ENCODE results near the gene IGF2R. TPM values are rescaled to one million over a fixed set of nuclear protein-coding genes. Genes with fewer than 3 reads are reported as not detected.
"Not testable (repeated sequence)": the region's sequence is repeated elsewhere in the genome, so short reads cannot be mapped to it uniquely, and the experiment has no call there.

Gene IGF2R
- total RNA-seq, 1 experiment from 2014 or later: 112 TPM

- Histone ChIP-seq H3K27ac (no peak overlapping the region), H3K9me3 (replicated peaks) (peaks cover 3% of the 10 kb centered on the region; the same call in 1 of the 2 replicates), H3K4me1 (no peaks in the 10 kb centered on the region), H3K36me3 (peaks cover 4% of the 10 kb centered on the region; the same call in 1 of the 2 replicates), H3K4me3 (no peak overlapping the region), H3K27me3 (no peaks in the 10 kb centered on the region)
- DNase-seq: no peak
These were observed 16.5 kb downstream of the IGF2R start for GRCh38 chr6:159985296-159985945.

DNA sequence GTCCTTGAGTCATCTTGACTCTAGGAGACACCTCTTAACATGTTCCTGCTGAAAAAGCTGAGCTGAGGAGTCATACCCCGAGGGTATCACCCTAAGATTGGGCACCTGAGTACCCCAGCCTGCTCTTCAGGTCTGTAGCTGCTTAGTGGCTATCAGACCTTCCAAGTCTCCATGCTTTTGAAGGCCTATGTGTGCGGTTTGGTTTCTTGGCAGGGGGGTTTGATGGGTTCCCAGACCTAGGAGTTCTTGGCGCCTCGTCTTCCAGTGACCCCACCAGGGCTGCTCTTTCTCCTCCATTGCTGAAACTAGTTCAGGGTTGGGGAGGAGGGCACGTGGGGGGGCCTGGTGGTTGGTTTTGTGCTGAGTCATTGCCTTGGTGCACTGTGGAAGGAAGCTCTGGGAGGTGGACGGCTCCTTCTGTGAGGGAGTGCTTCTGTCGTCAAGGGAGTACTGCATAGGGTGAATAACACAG, 20.1 kb downstream of the IGF2R start:
- DNase-seq: no peak
- H3K27ac ChIP-seq: no peak overlapping the region
- peaks cover 32% of the 10 kb centered on the region for H3K36me3 ChIP-seq
- peaks cover 3% of the 10 kb centered on the region; the same call in 1 of the 2 replicates for H3K9me3 ChIP-seq (replicated peaks)
- no peaks in the 10 kb centered on the region for H3K27me3 ChIP-seq
- no peaks in the 10 kb centered on the region for H3K4me1 ChIP-seq
- H3K4me3 ChIP-seq: no peak overlapping the region

DNA sequence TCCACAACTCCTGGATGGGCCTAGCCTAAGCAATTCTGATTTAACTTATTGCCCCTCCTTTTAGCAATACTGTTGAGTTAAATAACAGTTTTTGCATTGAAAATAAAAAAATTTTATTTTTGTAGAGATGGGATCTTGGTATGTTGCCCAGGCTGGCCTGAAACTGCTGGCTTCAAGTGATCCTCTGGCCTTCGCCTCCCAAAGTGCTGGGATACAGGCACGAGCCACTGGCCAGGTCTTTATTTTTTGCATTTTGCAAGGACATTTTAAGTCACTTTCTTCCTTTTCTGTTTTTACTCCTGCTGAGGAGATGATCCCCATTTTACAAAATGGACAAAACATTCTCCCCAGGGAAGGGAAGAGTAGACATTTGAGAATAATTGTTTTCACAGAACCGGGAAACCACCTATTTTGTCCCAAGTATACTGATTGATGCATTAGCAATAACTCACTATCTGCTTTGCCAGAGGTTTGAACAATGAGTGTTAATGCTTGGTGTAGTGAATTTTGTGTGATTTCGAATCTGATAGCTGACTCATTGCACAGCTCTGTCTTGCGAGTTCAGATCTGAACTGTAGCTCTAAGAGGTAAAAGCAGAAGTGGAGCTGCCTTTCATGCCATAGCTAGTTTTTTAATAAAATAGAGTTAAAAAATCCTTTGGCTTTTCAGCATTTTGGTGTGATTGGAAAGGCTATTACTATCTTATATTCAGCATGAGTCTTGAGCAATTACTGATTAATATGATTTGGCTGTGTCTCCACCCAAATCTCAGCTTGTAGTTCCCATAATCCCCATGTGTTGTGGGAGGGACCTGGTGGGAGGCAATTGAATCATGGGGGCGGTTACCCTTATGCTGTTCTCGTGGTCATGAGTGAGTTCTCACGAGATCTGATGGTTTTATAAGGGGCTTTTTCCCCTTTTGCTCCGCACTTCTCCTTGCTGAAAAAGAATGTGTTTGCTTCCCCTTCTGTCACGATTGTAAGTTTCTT, 20.9 kb downstream of the IGF2R start:
- Histone ChIP-seq H3K36me3 (peaks cover 38% of the 10 kb centered on the region), H3K27ac (no peak overlapping the region)

DNA sequence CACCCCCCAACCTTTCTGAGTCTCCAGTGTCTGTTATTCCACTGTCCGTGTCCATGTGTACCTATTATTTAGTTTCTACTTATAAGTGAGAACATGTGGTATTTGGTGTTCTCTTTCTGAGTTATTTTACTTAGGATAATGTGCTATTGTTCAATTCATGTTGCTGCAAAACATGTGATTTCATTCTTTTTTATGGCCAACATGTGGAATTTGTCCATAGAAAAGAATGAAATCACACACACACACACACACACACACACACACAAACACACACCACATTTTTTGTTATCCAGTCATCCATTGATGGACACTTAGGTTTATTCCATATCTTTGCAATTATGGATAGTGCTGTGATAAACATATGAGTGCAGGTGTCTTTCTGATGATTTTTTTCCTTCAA, 23.5 kb downstream of the IGF2R start:
- no peak overlapping the region for H3K27ac ChIP-seq
- no peaks in the 10 kb centered on the region for H3K27me3 ChIP-seq
- H3K4me1 ChIP-seq: no peaks in the 10 kb centered on the region
- no peak overlapping the region for H3K4me3 ChIP-seq
- peaks cover 3% of the 10 kb centered on the region for H3K9me3 ChIP-seq (replicated peaks)
- DNase-seq: no peak
- peaks cover 48% of the 10 kb centered on the region for H3K36me3 ChIP-seq

More for the DNA sequence above, 20.9 kb downstream of the IGF2R start:
- H3K4me1 ChIP-seq: no peaks in the 10 kb centered on the region
- DNase-seq: no peak
- H3K9me3 ChIP-seq (replicated peaks): peaks cover 3% of the 10 kb centered on the region
- H3K4me3 ChIP-seq: no peak overlapping the region
- H3K27me3 ChIP-seq: no peaks in the 10 kb centered on the region

GRCh38 chr6:159995405-159995804, 26.5 kb downstream of the IGF2R start:
- Histone ChIP-seq H3K27me3 (no peaks in the 10 kb centered on the region), H3K4me1 (no peaks in the 10 kb centered on the region), H3K36me3 (peaks cover 74% of the 10 kb centered on the region), H3K4me3 (no peak overlapping the region), H3K9me3 (replicated peaks) (peaks cover 4% of the 10 kb centered on the region), H3K27ac (no peak overlapping the region)
- DNase-seq: no peak

- Histone ChIP-seq H3K4me1 (no peaks in the 10 kb centered on the region), H3K9me3 (replicated peaks) (peaks cover 4% of the 10 kb centered on the region), H3K27me3 (no peaks in the 10 kb centered on the region), H3K36me3 (peaks cover 71% of the 10 kb centered on the region), H3K27ac (no peak overlapping the region), H3K4me3 (no peak overlapping the region)
- no peak for DNase-seq
These were observed 27.3 kb downstream of the IGF2R start for GRCh38 chr6:159996087-159996622.

DNA sequence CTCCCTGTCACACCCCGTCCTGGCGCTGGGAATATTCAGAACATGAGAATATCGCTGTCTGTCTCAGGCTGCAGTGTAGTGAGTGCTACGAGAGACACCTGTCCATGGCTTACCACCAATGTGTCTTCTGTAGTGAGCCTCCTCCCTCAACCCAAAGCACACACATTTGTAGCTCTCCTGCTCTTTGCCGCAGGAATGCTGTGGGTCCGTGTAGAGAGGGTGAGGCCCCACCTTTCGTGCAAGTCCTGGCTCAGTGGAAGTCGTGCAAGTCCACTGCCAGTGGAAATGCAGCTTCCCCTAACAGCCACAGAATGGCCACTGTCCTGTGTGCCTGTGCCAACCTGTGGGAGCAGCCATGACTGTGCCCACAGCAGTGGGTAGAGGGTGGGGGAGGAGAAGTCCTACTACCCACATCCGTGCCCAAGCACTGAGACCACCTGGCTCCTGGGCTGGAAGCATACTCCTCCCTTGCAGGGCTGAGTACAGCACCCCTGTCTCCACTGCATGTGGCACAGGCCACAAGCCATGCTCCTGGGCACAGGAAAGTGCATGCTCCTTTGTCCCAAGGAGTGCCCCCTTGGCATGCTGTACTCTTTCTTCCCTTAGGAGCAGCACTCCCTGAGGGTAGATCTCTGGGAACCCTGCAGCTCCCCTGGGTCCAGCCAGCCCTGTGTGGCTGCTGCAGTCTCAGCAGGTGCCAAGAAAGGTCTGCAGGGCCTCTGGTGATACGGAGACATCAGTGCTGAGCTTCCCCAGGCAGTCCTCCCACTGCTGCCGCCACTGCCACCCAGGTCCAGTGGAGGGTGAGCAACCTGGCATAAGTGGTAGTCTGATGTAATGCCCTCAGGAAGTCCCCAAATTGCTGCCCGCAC, 28.0 kb downstream of the IGF2R start:
- Histone ChIP-seq H3K9me3 (replicated peaks) (peaks cover 4% of the 10 kb centered on the region), H3K36me3 (peaks cover 70% of the 10 kb centered on the region), H3K27me3 (no peaks in the 10 kb centered on the region), H3K27ac (no peak overlapping the region), H3K4me3 (no peak overlapping the region), H3K4me1 (no peaks in the 10 kb centered on the region)
- no peak for DNase-seq

DNA sequence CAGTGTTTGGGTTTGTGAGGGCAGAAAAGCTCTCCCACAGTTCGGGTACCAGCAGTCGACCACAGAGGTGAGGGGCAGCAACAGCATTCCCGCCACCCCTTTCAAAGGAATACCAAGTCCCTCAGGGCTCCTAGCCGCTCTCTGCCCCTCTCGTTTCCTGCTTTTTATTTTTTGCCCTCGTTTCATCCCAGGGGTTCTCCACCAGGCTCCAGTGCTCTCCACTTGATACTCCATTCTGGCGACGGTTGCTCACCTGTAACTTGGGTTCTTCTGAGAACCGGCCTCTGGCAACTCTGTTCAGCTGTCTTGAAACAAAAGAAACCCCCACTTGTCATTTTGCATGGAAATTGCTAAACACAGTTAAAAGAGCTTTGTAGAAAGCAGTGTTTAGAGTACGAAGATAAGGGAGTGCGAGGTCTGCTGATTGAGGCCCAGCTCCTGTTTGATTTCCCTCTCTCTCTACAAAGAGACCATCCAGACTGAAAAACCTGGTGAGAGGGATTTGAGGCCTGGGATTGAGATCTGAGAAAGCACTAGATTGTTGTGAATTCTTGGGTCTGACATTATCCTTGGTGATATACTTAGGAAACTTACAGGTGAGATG, 28.7 kb downstream of the IGF2R start:
- Histone ChIP-seq H3K36me3 (peaks cover 63% of the 10 kb centered on the region), H3K9me3 (replicated peaks) (peaks cover 4% of the 10 kb centered on the region), H3K4me1 (no peaks in the 10 kb centered on the region), H3K4me3 (no peak overlapping the region), H3K27me3 (no peaks in the 10 kb centered on the region), H3K27ac (no peak overlapping the region)
- no peak for DNase-seq

DNA sequence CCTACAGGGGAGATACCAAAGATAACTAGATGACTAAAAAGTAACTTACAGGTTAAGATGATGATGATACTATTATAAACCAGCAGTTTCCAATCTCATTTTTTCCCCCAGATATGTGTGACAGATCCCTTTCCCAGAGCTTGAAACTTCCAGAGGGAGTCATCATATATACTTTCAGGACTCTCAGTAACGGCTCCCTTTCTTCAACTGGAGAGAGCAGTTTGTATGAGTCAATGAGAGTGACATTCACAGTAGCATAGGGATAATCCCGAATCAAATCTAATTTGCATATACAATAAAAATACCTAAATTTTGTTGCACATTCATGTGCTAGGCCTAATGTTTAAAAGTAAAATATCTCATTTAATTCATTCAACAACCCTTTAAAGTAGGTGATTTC, 29.7 kb downstream of the IGF2R start:
- H3K4me3 ChIP-seq: no peak overlapping the region
- H3K36me3 ChIP-seq: peaks cover 62% of the 10 kb centered on the region
- no peak overlapping the region for H3K27ac ChIP-seq
- no peak for DNase-seq
- H3K4me1 ChIP-seq: no peaks in the 10 kb centered on the region
- H3K9me3 ChIP-seq (replicated peaks): peaks cover 4% of the 10 kb centered on the region
- H3K27me3 ChIP-seq: no peaks in the 10 kb centered on the region

GRCh38 chr6:159999240-159999671, 30.4 kb downstream of the IGF2R start:
- DNase-seq: no peak
- Histone ChIP-seq H3K27me3 (no peaks in the 10 kb centered on the region), H3K4me1 (no peaks in the 10 kb centered on the region), H3K36me3 (peaks cover 58% of the 10 kb centered on the region), H3K27ac (no peak overlapping the region), H3K9me3 (replicated peaks) (peaks cover 4% of the 10 kb centered on the region), H3K4me3 (no peak overlapping the region)

DNA sequence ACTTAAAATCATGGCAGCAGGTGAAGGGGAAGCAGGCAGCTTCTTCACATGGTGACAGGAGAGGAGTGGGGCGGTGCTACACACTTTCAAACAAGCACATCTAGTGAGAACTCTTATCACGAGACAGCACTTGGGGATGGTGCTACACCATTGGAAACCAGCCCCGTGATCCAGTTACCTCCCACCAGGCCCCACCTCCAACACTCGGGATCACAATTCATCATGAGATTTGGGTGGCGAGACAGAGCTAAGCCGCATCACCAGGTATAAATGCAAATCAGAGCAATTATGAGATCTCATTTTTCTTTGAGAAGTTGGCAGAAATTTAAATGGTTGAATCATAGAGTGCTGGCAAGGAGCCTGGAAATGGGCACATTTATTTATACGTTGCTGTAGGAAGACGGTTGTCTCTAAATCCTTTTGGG, 31.4 kb downstream of the IGF2R start:
- DNase-seq: no peak

DNA sequence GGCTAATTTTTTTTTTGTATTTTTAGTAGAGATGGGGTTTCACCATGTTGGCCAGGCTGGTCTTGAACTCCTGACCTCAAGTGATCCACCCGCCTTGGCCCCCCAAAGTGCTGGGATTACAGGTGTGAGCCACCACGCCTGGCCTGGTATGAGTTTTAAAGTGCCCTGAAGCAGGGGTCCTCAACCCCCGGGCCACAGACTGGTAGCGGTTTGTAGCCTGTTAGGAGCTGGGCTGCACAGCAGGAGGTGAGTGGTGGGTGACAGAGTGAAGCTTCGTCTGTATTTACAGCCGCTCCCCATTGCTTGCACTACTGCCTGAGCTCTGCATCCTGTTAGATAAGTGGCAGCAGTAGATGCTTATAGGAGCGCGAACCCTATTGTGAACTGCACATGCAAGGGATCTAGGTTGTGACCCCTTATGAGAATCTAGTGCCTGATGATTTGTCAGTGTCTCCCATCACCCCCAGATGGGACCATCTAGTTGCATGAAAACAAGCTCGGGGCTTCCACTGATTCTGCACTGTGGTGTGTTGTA, 32.1 kb downstream of the IGF2R start:
- peaks cover 52% of the 10 kb centered on the region for H3K36me3 ChIP-seq
- H3K9me3 ChIP-seq (replicated peaks); H3K27ac ChIP-seq; H3K4me3 ChIP-seq; DNase-seq; H3K4me1 ChIP-seq; H3K27me3 ChIP-seq: not testable (repeated sequence)

More for the DNA sequence above, 31.4 kb downstream of the IGF2R start:
- H3K27me3 ChIP-seq: no peaks in the 10 kb centered on the region
- H3K27ac ChIP-seq: no peak overlapping the region
- peaks cover 4% of the 10 kb centered on the region; the same call in 1 of the 2 replicates for H3K9me3 ChIP-seq (replicated peaks)
- H3K4me3 ChIP-seq: no peak overlapping the region
- H3K36me3 ChIP-seq: peaks cover 55% of the 10 kb centered on the region
- no peaks in the 10 kb centered on the region for H3K4me1 ChIP-seq

DNA sequence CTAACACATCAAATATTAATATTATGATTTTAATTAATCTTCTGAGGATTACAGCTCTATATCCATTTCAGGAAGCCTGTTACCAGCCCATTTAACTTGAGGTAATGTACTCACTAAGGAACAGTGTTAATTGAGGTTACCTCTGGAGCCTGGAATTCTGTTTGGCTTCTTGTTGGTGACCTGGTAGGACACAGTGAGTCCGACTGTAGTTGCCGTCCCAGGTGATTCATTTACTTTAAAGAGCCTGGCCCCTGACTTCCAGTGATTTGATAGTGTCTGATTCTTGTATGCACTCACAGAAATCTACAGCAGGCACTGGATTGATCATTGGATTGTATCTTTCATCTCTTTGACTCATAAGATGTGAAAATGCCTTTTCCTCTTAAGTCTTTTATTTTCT, 34.0 kb downstream of the IGF2R start:
- H3K4me1 ChIP-seq: no peaks in the 10 kb centered on the region
- H3K27me3 ChIP-seq: no peaks in the 10 kb centered on the region
- H3K27ac ChIP-seq: no peak overlapping the region
- peaks cover 3% of the 10 kb centered on the region; the same call in 1 of the 2 replicates for H3K9me3 ChIP-seq (replicated peaks)
- DNase-seq: no peak
- H3K4me3 ChIP-seq: no peak overlapping the region
- H3K36me3 ChIP-seq: peaks cover 43% of the 10 kb centered on the region

Measured in SJCRH30 (cell line).